ENCODE data around the gene RBM18. TPM values are rescaled to one million over a fixed set of nuclear protein-coding genes. Genes with fewer than 3 reads are reported as not detected.

RBM18 gene
- total and polyA plus RNA-seq, 2 donors (not counting 1 experiment from before 2014, with no cell fraction given), result 11.2 to 25.1 TPM

DNA sequence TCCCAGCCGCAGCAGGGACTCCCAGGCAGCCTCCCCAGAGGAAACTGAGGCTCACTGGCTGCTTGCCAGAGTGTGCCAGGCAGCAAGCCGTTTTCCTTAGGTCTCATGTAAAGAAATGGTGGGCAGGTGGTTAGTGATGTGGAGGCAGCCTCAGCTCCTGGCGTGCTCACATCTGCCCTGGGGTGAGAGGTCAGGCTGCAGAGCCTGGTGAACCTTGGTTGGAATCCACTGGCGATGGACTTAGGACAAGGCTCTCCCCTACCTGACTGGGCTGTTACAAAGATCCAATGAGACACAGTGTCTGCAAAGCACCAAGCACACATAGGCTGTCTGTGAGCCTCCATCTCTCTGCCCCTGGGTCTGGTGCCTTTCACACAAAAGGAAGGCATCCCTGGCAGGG, 66.8 kb downstream of the RBM18 start:
- DNase-seq (ENCODE audit: low read depth in 2 of 2), result no peak
- Histone ChIP-seq H3K4me1 (ENCODE audit: control insufficient read depth, extremely low read depth, insufficient read depth, low read length) (no peaks in the 10 kb centered on the region), H3K9ac (ENCODE audit: insufficient read depth, low read length) (no peak overlapping the region), H3K4me3 (replicated peaks in 1 of 4; ENCODE audit: control extremely low read depth in 1 of 4, insufficient read depth in 1 of 4, low read depth in 3 of 4, low read length in 4 of 4) (no peak overlapping the region), H3K27me3 (ENCODE audit: control insufficient read depth, insufficient read depth, low read length) (peaks cover 3% of the 10 kb centered on the region), H3K4me2 (ENCODE audit: extremely low read depth, insufficient read depth, low read length) (no peak overlapping the region), H4K20me1 (ENCODE audit: control insufficient read depth, extremely low read depth, insufficient read depth, low read length) (no peaks in the 10 kb centered on the region), H3K36me3 (ENCODE audit: control insufficient read depth, insufficient read depth, low read length) (no peaks in the 10 kb centered on the region), H3K79me2 (ENCODE audit: control insufficient read depth, insufficient read depth, low read length) (no peaks in the 10 kb centered on the region), H3K9me3 (ENCODE audit: control insufficient read depth, insufficient read depth, low read depth, low read length) (no peaks in the 10 kb centered on the region), H2AFZ (ENCODE audit: low read length) (no peak overlapping the region), H3K27ac (ENCODE audit: insufficient read depth, low read length) (no peak overlapping the region)
- no peak for TF ChIP-seq EZH2 (IDR thresholded peaks at IDR 0.05; ENCODE audit: low read length, missing control alignments)
- TF ChIP-seq, protein P1, sequence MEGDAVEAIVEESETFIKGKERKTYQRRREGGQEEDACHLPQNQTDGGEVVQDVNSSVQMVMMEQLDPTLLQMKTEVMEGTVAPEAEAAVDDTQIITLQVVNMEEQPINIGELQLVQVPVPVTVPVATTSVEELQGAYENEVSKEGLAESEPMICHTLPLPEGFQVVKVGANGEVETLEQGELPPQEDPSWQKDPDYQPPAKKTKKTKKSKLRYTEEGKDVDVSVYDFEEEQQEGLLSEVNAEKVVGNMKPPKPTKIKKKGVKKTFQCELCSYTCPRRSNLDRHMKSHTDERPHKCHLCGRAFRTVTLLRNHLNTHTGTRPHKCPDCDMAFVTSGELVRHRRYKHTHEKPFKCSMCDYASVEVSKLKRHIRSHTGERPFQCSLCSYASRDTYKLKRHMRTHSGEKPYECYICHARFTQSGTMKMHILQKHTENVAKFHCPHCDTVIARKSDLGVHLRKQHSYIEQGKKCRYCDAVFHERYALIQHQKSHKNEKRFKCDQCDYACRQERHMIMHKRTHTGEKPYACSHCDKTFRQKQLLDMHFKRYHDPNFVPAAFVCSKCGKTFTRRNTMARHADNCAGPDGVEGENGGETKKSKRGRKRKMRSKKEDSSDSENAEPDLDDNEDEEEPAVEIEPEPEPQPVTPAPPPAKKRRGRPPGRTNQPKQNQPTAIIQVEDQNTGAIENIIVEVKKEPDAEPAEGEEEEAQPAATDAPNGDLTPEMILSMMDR (conservative IDR thresholded peaks at IDR 0.05 in 1 of 2, IDR thresholded peaks at IDR 0.05 in 1 of 2; ENCODE audit: low read depth in 1 of 2, low read length in 2 of 2), result no peak

DNA sequence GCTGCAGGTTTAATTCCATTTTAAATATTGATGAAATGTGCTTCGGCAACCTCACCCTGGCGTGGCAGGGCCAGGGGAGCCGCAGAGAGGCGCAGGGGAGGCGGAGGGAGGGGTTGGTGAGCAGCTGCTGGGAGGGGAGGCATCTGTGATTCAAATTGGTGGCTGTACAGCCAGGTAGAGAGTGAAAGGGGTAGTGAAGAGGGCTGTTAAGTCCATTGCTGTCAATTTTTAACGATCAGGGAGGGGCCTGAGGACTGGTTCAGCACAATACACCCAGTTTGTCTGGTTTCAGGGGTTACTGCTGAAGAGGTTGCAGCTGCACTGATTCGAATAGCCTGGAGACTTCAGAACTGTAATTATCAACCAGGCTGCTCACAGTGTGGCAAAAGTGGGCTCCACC, 67.2 kb downstream of the RBM18 start:
- Histone ChIP-seq H3K9me3 (ENCODE audit: control insufficient read depth, insufficient read depth, low read depth, low read length) (no peaks in the 10 kb centered on the region), H3K36me3 (ENCODE audit: control insufficient read depth, insufficient read depth, low read length) (no peaks in the 10 kb centered on the region), H2AFZ (ENCODE audit: low read length) (no peak overlapping the region), H3K9ac (ENCODE audit: insufficient read depth, low read length) (no peak overlapping the region), H3K27ac (ENCODE audit: insufficient read depth, low read length) (no peak overlapping the region), H3K4me2 (ENCODE audit: extremely low read depth, insufficient read depth, low read length) (no peak overlapping the region), H4K20me1 (ENCODE audit: control insufficient read depth, extremely low read depth, insufficient read depth, low read length) (no peaks in the 10 kb centered on the region), H3K4me3 (replicated peaks in 1 of 4; ENCODE audit: control extremely low read depth in 1 of 4, insufficient read depth in 1 of 4, low read depth in 3 of 4, low read length in 4 of 4) (no peak overlapping the region), H3K27me3 (ENCODE audit: control insufficient read depth, insufficient read depth, low read length) (peaks cover 3% of the 10 kb centered on the region), H3K79me2 (ENCODE audit: control insufficient read depth, insufficient read depth, low read length) (no peaks in the 10 kb centered on the region), H3K4me1 (ENCODE audit: control insufficient read depth, extremely low read depth, insufficient read depth, low read length) (no peaks in the 10 kb centered on the region)
- no peak for DNase-seq (ENCODE audit: low read depth in 2 of 2)
- no peak for TF ChIP-seq EZH2 (IDR thresholded peaks at IDR 0.05; ENCODE audit: low read length, missing control alignments)
- TF ChIP-seq, protein P1 (conservative IDR thresholded peaks at IDR 0.05 in 1 of 2, IDR thresholded peaks at IDR 0.05 in 1 of 2; ENCODE audit: low read depth in 1 of 2, low read length in 2 of 2), result no peak

DNA sequence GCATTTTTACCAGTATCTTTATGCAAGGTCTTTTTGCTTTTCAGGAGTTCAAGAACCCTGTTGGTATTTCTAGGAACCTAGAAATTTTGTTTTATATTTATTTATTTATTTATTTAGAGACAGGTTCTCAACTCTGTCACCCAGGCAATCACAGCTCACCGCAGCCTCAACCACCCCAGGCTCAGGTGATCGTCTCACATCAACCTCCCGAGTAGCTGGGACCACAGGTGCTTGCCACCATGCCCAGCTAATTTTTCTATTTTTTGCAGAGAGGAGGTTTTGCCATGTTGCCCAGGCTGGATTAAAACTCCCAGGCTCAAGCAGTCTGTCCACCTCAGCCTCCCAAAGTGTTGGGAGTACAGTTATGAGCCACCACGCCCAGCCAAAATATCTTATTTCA, 68.8 kb downstream of the RBM18 start:
- Histone ChIP-seq H3K4me2 (ENCODE audit: extremely low read depth, insufficient read depth, low read length) (no peak overlapping the region), H2AFZ (ENCODE audit: low read length) (no peak overlapping the region), H3K9me3 (ENCODE audit: control insufficient read depth, insufficient read depth, low read depth, low read length) (no peaks in the 10 kb centered on the region), H3K9ac (ENCODE audit: insufficient read depth, low read length) (no peak overlapping the region), H3K36me3 (ENCODE audit: control insufficient read depth, insufficient read depth, low read length) (no peaks in the 10 kb centered on the region), H3K4me3 (replicated peaks in 1 of 4; ENCODE audit: control extremely low read depth in 1 of 4, insufficient read depth in 1 of 4, low read depth in 3 of 4, low read length in 4 of 4) (no peak overlapping the region), H3K27me3 (ENCODE audit: control insufficient read depth, insufficient read depth, low read length) (peaks cover 3% of the 10 kb centered on the region), H3K4me1 (ENCODE audit: control insufficient read depth, extremely low read depth, insufficient read depth, low read length) (peaks cover 3% of the 10 kb centered on the region), H4K20me1 (ENCODE audit: control insufficient read depth, extremely low read depth, insufficient read depth, low read length) (no peaks in the 10 kb centered on the region), H3K79me2 (ENCODE audit: control insufficient read depth, insufficient read depth, low read length) (no peaks in the 10 kb centered on the region), H3K27ac (ENCODE audit: insufficient read depth, low read length) (no peak overlapping the region)
- TF ChIP-seq, protein P1 (conservative IDR thresholded peaks at IDR 0.05 in 1 of 2, IDR thresholded peaks at IDR 0.05 in 1 of 2; ENCODE audit: low read depth in 1 of 2, low read length in 2 of 2), result no peak
- no peak for TF ChIP-seq EZH2 (IDR thresholded peaks at IDR 0.05; ENCODE audit: low read length, missing control alignments)
- DNase-seq (ENCODE audit: low read depth in 2 of 2), result no peak
